ENCODE results near the gene FCN2. TPM values are rescaled to one million over a fixed set of nuclear protein-coding genes. Genes with fewer than 3 reads are reported as not detected.

FCN2 gene
- total RNA-seq, 4 donors from 2014 or later, result not detected

GRCh38 chr9:134885679-134886412 is 5.2 kb downstream of the FCN2 start:
- TF ChIP-seq POLR2A (IDR thresholded peaks at IDR 0.05), result no peak
- no peak for TF ChIP-seq CTCF (IDR thresholded peaks at IDR 0.05)
- Histone ChIP-seq H3K4me3 (no peak overlapping the region), H3K27me3 (no peaks in the 10 kb centered on the region), H3K27ac (no peak overlapping the region), H3K4me1 (no peaks in the 10 kb centered on the region), H3K36me3 (no peaks in the 10 kb centered on the region), H3K9me3 (no peaks in the 10 kb centered on the region)
- DNase-seq, result peak in 1 of 3 donors; percentile 14

GRCh38 chr9:134886413-134886913 is 5.9 kb downstream of the FCN2 start:
- Histone ChIP-seq H3K27me3 (no peaks in the 10 kb centered on the region), H3K36me3 (no peaks in the 10 kb centered on the region), H3K4me1 (no peaks in the 10 kb centered on the region), H3K27ac (no peak overlapping the region), H3K9me3 (no peaks in the 10 kb centered on the region), H3K4me3 (no peak overlapping the region)
- DNase-seq, result peak in 1 of 3 donors; percentile 12
- no peak for TF ChIP-seq CTCF (IDR thresholded peaks at IDR 0.05)
- TF ChIP-seq POLR2A (IDR thresholded peaks at IDR 0.05), result no peak

GRCh38 chr9:134887219-134887618 is 6.6 kb downstream of the FCN2 start:
- DNase-seq, result peak in 1 of 3 donors; percentile 4
- no peaks in the 10 kb centered on the region for H3K27me3 ChIP-seq
- H3K4me1 ChIP-seq, result no peaks in the 10 kb centered on the region
- H3K9me3 ChIP-seq, result no peaks in the 10 kb centered on the region
- no peaks in the 10 kb centered on the region for H3K36me3 ChIP-seq
- TF ChIP-seq CTCF (IDR thresholded peaks at IDR 0.05), result no peak
- no peak for TF ChIP-seq POLR2A (IDR thresholded peaks at IDR 0.05)
- no peak overlapping the region for H3K4me3 ChIP-seq
- no peak overlapping the region for H3K27ac ChIP-seq

GRCh38 chr9:134887686-134888602 is 7.3 kb downstream of the FCN2 start:
- Histone ChIP-seq H3K27me3 (no peaks in the 10 kb centered on the region), H3K9me3 (no peaks in the 10 kb centered on the region), H3K4me1 (no peaks in the 10 kb centered on the region), H3K36me3 (no peaks in the 10 kb centered on the region), H3K27ac (no peak overlapping the region), H3K4me3 (no peak overlapping the region)
- DNase-seq, result peak in 1 of 3 donors; percentile 10
- TF ChIP-seq POLR2A (IDR thresholded peaks at IDR 0.05), result no peak
- TF ChIP-seq CTCF (IDR thresholded peaks at IDR 0.05), result no peak

GRCh38 chr9:134888603-134889190 is 8.1 kb downstream of the FCN2 start:
- Histone ChIP-seq H3K9me3 (no peaks in the 10 kb centered on the region), H3K4me1 (no peaks in the 10 kb centered on the region), H3K4me3 (no peak overlapping the region), H3K27ac (no peak overlapping the region), H3K36me3 (no peaks in the 10 kb centered on the region), H3K27me3 (no peaks in the 10 kb centered on the region)
- no peak for TF ChIP-seq CTCF (IDR thresholded peaks at IDR 0.05)
- TF ChIP-seq POLR2A (IDR thresholded peaks at IDR 0.05), result no peak
- peak in 1 of 3 donors; percentile 1 for DNase-seq

Data from Peyer's patch (tissue), 4 donors.